CD4-positive, alpha-beta T cell treated with Interleukin-15 for 1 hour (primary cell): ENCODE results near the gene GPR137.

Experiments
- DNase-seq: peaks from one replicate; pipeline ENCODE4 v3.0.0-alpha.2; 2020

Gene GPR137

GRCh38 chr11:64264371-64264852 is 21.2 kb upstream of the GPR137 start:
- DNase-seq: no peak

- no peak for DNase-seq
These were observed 20.2 kb upstream of the GPR137 start for GRCh38 chr11:64265176-64266160.

DNA sequence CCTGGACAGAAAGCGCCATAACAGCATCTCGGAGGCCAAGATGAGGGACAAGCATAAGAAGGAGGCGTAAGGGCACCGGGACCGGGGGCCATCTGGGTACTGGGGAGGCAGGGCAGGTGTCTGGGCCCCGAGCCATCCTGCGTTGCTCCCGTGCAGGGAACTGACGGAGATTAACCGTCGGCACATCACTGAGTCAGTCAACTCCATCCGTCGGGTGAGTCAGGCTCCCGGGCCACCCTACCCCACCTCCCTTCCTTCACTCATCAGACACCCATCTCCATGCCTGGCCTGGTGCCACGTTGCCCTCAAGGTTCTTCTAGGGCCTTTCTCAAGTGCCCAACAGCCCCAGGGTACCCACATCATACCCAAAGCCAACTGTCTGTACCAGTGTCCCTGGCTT is 19.3 kb upstream of the GPR137 start:
- DNase-seq: no peak

- no peak for DNase-seq
These were observed 18.3 kb upstream of the GPR137 start for GRCh38 chr11:64267207-64267945.

- no peak for DNase-seq
These were observed 17.4 kb upstream of the GPR137 start for GRCh38 chr11:64268025-64268892.

DNA sequence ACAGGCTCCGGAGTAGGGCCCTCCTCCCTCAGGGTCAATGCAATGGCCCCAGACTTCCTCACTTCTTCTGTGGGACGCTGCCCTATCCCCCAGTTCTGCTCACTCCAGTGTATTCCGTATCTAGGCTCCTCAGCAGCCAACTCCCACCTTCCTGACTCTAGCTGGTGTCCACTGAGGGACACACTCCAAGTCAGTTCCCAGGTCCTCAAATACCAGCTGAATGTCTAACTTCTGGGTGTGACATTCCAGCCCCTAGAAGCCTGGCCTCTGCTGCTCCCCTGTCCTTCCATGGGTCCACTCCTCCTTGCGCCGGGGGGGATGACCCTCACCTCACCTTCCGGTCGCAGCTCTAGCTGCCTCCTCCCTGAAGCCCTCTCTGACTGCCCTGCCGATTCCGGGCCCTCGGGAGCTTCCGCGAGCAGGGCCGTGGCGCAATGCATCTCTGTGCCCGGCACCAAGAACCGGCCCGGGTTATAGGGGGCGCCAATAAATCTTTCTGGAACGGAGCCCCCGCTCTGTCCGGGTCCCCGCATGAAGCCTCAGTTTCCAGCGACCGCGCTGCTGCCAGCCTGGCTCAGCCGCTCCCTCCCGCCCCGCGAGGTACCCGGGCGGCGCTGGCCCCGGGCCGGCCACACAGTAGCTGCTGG is 16.6 kb upstream of the GPR137 start:
- peak; percentile 58 for DNase-seq

- DNase-seq: peak; percentile 98
These were observed 16.0 kb upstream of the GPR137 start for GRCh38 chr11:64269540-64270220.

DNA sequence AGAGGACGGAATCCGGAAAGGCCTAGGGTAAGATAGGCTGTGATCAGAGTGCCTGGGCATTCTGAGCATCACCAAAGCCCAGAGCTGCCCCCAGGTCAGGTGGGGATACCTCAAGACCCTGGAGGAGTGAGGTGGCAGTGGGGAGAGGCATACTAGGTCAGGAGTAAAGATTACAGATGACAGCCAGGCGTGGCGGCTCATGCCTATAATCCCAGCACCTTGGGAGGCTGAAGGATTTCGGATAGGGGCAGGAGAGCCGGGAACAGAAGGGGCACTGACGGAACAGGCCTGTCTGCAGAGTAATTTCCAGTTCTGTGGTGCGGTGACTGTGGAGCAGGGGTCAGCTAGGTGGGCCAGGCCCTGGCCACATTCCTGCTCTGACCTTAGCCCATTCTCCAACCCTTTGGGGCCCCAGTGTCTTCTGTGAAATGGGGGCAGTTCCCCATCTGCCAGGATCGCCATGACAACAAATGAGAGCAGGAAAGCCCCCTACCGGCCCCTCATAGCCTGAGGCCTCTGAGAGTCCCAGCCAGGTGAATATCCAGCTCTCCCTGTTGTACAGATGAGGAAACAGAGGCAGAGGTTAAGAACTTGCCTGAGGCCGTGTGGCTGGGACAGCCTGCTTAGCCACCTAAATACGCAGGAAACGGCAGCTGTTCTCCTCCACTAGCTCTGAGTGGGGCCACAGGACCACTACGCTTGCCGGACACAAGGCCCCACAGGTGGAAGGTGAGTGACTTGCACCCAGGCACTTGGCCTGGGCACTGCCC is 10.4 kb upstream of the GPR137 start:
- DNase-seq: no peak

DNA sequence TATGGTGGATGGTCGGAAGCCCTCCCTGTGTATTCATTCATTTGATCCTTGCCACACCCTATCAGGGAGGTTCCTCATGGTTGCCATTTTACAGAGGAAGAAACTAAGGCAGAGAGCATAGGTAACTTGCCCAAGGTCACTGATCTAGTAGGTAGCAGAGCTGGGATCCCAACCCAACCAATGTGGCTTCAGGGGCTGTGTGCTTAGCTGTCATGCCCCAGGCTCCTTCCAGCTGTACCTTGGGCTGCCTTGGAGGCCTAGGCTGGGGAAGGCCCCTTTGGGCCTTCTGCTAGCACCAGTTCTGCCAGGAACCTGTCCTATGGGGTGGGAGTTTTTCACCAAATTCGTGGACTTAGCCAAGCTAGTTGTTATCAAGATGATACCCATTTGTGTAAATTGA is 9.8 kb upstream of the GPR137 start:
- DNase-seq: no peak

- no peak for DNase-seq
These were observed 8.8 kb upstream of the GPR137 start for GRCh38 chr11:64276653-64277431.

- no peak for DNase-seq
These were observed 7.0 kb upstream of the GPR137 start for GRCh38 chr11:64278576-64279190.

- no peak for DNase-seq
These were observed 3.5 kb upstream of the GPR137 start for GRCh38 chr11:64281957-64282770.

- no peak for DNase-seq
These were observed 2.6 kb upstream of the GPR137 start for GRCh38 chr11:64283092-64283491.

GRCh38 chr11:64284048-64284961 is 1.3 kb upstream of the GPR137 start, which contains the start of gene BAD:
BAD (minus strand) TSS chr11:64284665; CDS start chr11:64284368, 297 bp downstream.
- DNase-seq: peak; percentile 95

DNA sequence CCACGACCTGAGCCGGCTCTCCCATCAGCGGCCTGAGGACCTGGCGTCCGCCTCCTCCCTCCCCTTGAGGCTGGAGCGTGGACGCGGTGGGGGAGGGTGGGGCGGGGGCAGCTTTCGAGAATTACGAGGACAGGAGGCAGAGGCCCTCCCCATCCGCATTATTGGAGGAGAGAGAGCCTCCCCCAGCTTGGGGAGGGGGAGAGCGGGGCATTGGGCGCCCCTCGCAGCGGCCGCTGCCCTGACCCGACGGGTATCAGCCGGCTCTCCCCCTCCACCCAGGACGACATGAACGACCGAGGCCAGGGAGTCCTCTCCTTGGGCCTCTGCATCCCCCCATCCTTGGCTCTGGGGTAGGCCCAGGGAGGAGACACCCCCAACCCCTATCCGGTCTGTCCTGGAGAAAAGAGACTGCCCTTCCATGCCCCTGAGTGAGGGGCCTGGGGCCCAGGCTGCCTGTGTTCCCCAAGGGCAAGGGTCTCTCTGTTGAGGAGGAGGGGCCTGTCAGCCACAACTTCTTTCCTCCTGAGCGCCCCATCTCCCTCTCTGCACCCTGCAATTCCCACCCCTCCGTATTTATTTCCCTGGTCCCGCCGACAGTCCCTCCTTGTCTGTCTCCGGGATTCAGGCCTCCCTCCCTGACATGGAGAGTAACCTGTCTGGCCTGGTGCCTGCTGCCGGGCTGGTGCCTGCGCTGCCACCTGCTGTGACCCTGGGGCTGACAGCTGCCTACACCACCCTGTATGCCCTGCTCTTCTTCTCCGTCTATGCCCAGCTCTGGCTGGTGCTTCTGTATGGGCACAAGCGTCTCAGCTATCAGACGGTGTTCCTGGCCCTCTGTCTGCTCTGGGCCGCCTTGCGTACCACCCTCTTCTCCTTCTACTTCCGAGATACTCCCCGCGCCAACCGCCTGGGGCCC is 495 bp downstream of the GPR137 start:
- no peak for DNase-seq

GRCh38 chr11:64286801-64287159 is 1.1 kb downstream of the GPR137 start:
- no peak for DNase-seq
